HepG2 (cell line): Measurements from ENCODE around the gene C1orf159. TPM values are rescaled to one million over a fixed set of nuclear protein-coding genes. Genes with fewer than 3 reads are reported as not detected.

Experiments used
- ATAC-seq: fragments of 200-7000 bp; cut with Tn5 transposase; 3 replicates; pipeline ENCODE4 v1.9.1; 2020; ENCODE audit warnings: mild to moderate bottlenecking, moderate library complexity
- BruUV-seq: library from RNA; stranded (reverse); fragments of 400-500 nt; replicated peaks from 2 replicates; lab custom pipeline; 2021; lab: Mats Ljungman, UMichigan
- CTCF ChIA-PET: fragments of 300-600 bp; formaldehyde crosslinking; extraction: SDS; loops from one replicate; lab custom pipeline; 2021; ENCODE audit warnings: low total read pairs, inconsistent platforms, low intra/inter-chr PET ratio; lab: Yijun Ruan, JAX
- POLR2A ChIA-PET: fragments of 350-600 bp; sonication (Branson Sonifier 250); formaldehyde crosslinking; loops from one replicate; lab custom pipeline; 2020; ENCODE audit warnings: antibody characterized with exemption, inconsistent platforms; lab: Yijun Ruan, JAX
- DNase-seq: peaks from one replicate; pipeline ENCODE4 v3.0.0-alpha.2; 2015; ENCODE audit warnings: low spot score
- FAIRE-seq: peaks from 3 replicates; lab custom pipeline; 2011; peaks lifted over from hg19 to GRCh38; lab: Jason Lieb, UNC
- H2AFZ ChIP-seq: one replicate; pipeline ENCODE4 v1.6.1; 2011; ENCODE audit warnings: low read length, inconsistent platforms
- H3K27ac ChIP-seq: fragments of 300-600 bp; 3 replicates; pipeline ENCODE4 v1.8.0; 2011; ENCODE audit warnings: mixed run types, mild to moderate bottlenecking, mixed read lengths, low read length, inconsistent platforms; ENCODE audit not compliant: insufficient read depth; ENCODE audit errors: extremely low read length
- H3K27me3 ChIP-seq, 2 experiments: fragments of 200-600 bp in 1 of 2; 2 replicates in 1 of 2; 3 replicates in 1 of 2; pipeline versions ENCODE4 v1.6.0 to v1.8.0; 2011; ENCODE audit warnings: low read length in 2 of 2, mild to moderate bottlenecking in 2 of 2, moderate library complexity in 2 of 2, inconsistent platforms in 1 of 2; ENCODE audit not compliant: insufficient read depth in 2 of 2, control insufficient read depth in 1 of 2
- H3K36me3 ChIP-seq, 2 experiments: fragments of 200-600 bp in 1 of 2; replicated peaks in 1 of 2; 2 replicates in 1 of 2; 3 replicates in 1 of 2; pipeline versions ENCODE4 v1.5.1 to v1.8.0; 2011; ENCODE audit warnings: low read length in 2 of 2, inconsistent platforms in 1 of 2; ENCODE audit not compliant: insufficient read depth in 2 of 2, control insufficient read depth in 1 of 2
- H3K4me1 ChIP-seq: 2 replicates; pipeline ENCODE4 v1.5.1; 2012; ENCODE audit warnings: low read length, inconsistent platforms; ENCODE audit not compliant: insufficient read depth
- H3K4me2 ChIP-seq: 2 replicates; pipeline ENCODE4 v1.6.0; 2011; ENCODE audit warnings: low read depth, low read length, inconsistent platforms
- H3K4me3 ChIP-seq, 3 experiments: fragments of 200-600 bp in 1 of 3; sonication (generic), shearing (Covaris generic) in 1 of 3; replicated peaks in 1 of 3; 2 replicates each; pipeline ENCODE4 v1.5.1; 2011 to 2016; ENCODE audit warnings: low read length in 3 of 3, inconsistent platforms in 2 of 3, low read depth in 2 of 3, mild to moderate bottlenecking in 2 of 3, control low read depth in 1 of 3, mixed read lengths in 1 of 3; ENCODE audit not compliant: insufficient read depth in 1 of 3
- H3K79me2 ChIP-seq: one replicate; pipeline ENCODE4 v1.6.1; 2011; ENCODE audit warnings: low read length, inconsistent platforms; ENCODE audit not compliant: insufficient read depth
- H3K9ac ChIP-seq: 2 replicates; pipeline ENCODE4 v1.6.0; 2011; ENCODE audit warnings: mild to moderate bottlenecking, low read depth, low read length, inconsistent platforms; ENCODE audit not compliant: insufficient read depth
- H3K9me3 ChIP-seq: 2 replicates; pipeline ENCODE4 v1.5.1; 2012; ENCODE audit warnings: mild to moderate bottlenecking, low read length
- H4K20me1 ChIP-seq: 2 replicates; pipeline ENCODE4 v1.6.0; 2011; ENCODE audit warnings: inconsistent platforms, mild to moderate bottlenecking, low read length, moderate library complexity; ENCODE audit not compliant: insufficient read depth
- BCLAF1 ChIP-seq: fragments of 450-650 bp; IDR thresholded peaks from 2 replicates; pipeline ENCODE4 v1.6.1; 2017; ENCODE audit warnings: mild to moderate bottlenecking
- GLMP ChIP-seq: sonication (generic); formaldehyde crosslinking; IDR thresholded peaks from 2 replicates; pipeline ENCODE4 v1.9.0; 2021; ENCODE audit warnings: missing genetic modification reagents, mild to moderate bottlenecking, borderline replicate concordance
- NAIF1 ChIP-seq: sonication (generic); formaldehyde crosslinking; IDR thresholded peaks from 2 replicates; pipeline ENCODE4 v1.5.0; 2020; ENCODE audit warnings: mild to moderate bottlenecking, missing genetic modification reagents, borderline replicate concordance
- SALL2 ChIP-seq: sonication (generic); formaldehyde crosslinking; IDR thresholded peaks from 2 replicates; pipeline ENCODE4 v1.8.1; 2023; ENCODE audit warnings: mild to moderate bottlenecking, missing genetic modification reagents, inconsistent platforms
- SOX5 ChIP-seq: IDR thresholded peaks from 2 replicates; pipeline ENCODE4 v1.6.1; 2016; ENCODE audit warnings: borderline replicate concordance
- SP140L ChIP-seq: sonication (generic); formaldehyde crosslinking; IDR thresholded peaks from 2 replicates; pipeline ENCODE4 v1.4.0; 2020; ENCODE audit warnings: missing genetic modification reagents, borderline replicate concordance
- SP4 ChIP-seq: sonication (generic); formaldehyde crosslinking; IDR thresholded peaks from 2 replicates; pipeline ENCODE4 v1.8.1; 2023; ENCODE audit warnings: mild to moderate bottlenecking, missing genetic modification reagents
- TBX2 ChIP-seq: sonication (generic); formaldehyde crosslinking; IDR thresholded peaks from 2 replicates; pipeline ENCODE4 v1.5.0; 2020; ENCODE audit warnings: missing genetic modification reagents, mild to moderate bottlenecking, borderline replicate concordance
- THAP8 ChIP-seq: sonication (generic); formaldehyde crosslinking; IDR thresholded peaks from 2 replicates; pipeline ENCODE4 v1.5.1; 2020; ENCODE audit warnings: missing genetic modification reagents, mild to moderate bottlenecking, borderline replicate concordance
- ZBTB44 ChIP-seq: sonication (generic); formaldehyde crosslinking; IDR thresholded peaks from 2 replicates; pipeline ENCODE4 v1.4.0; 2020; ENCODE audit warnings: missing genetic modification reagents
- ZMYM2 ChIP-seq: sonication (generic); formaldehyde crosslinking; IDR thresholded peaks from 2 replicates; pipeline ENCODE4 v1.8.0; 2022; ENCODE audit warnings: mild to moderate bottlenecking, missing genetic modification reagents
- ZNF274 ChIP-seq: sonication (generic); formaldehyde crosslinking; IDR thresholded peaks from 2 replicates; pipeline ENCODE4 v1.5.1; 2020; ENCODE audit warnings: mild to moderate bottlenecking, missing genetic modification reagents
- ZNF446 ChIP-seq: sonication (generic); formaldehyde crosslinking; IDR thresholded peaks from 2 replicates; pipeline ENCODE4 v1.5.0; 2020; ENCODE audit warnings: mild to moderate bottlenecking, missing genetic modification reagents
- ZNF567 ChIP-seq: sonication (generic); formaldehyde crosslinking; IDR thresholded peaks from 2 replicates; pipeline ENCODE4 v1.8.1; 2023; ENCODE audit warnings: mild to moderate bottlenecking, missing genetic modification reagents, borderline replicate concordance
- ZNF740 ChIP-seq: sonication (generic); formaldehyde crosslinking; IDR thresholded peaks from 2 replicates; pipeline ENCODE4 v1.4.0; 2020; ENCODE audit warnings: missing genetic modification reagents
- WGBS: methylation state at CpG from one replicate; pipeline ENCODE4 v1.1.6; 2017; ENCODE audit warnings: low lambda C conversion rate; 5-methylcytosine and 5-hydroxymethylcytosine counted together
- in situ Hi-C: cut with HindIII; loops from 2 replicates; pipeline ENCODE4 v1.10.0; 2017; ENCODE audit warnings: low pct_unique_long_range_greater_than_20kb; ENCODE audit not compliant: extremely low pct_ligation_motif_present
- intact Hi-C: fragments of 100-400 bp; cut with micrococcal nuclease; formaldehyde crosslinking; loops from one replicate; pipeline ENCODE4 v1.10.0; 2022; ENCODE audit not compliant: unreplicated experiment
- polyA plus RNA-seq, 8 experiments: library from polyadenylated mRNA; depleted of rRNA in 3 of 8; stranded (reverse) in 7 of 8; unstranded in 1 of 8; fragments of >200 nt; fragmentation: Illumina TruSeq in 4 of 8; extraction: Trizol in 4 of 8; gene quantifications; 2 replicates each; pipeline versions ENCODE4 v1.2.1 to v1.2.3, GENCODE V29; 2011 to 2016; ENCODE audit warnings: low read depth in 4 of 8, missing spikeins in 1 of 8, mixed read lengths in 1 of 8; ENCODE audit not compliant: insufficient read depth in 1 of 8
- total RNA-seq, 5 experiments: library from RNA; depleted of rRNA; stranded (reverse); fragments of >200 nt; fragmentation: Illumina TruSeq; extraction: Trizol; gene quantifications; 2 replicates each; pipeline ENCODE4 v1.2.3, GENCODE V29; 2016; ENCODE audit warnings: low read depth in 1 of 5

The C1orf159 gene
- total and polyA plus RNA-seq, 2 of the 13 experiments (the other 11 are each of a cell fraction or from before 2014, with no cell fraction given) = 3.8 to 6.7 TPM

GRCh38 chr1:1082239-1082775 lies 33.6 kb downstream of the C1orf159 start:
- 95% methylated on average over 12 of the region's 27 CpGs for WGBS
- Histone ChIP-seq H3K4me1 (peaks cover 14% of the 10 kb centered on the region), H3K9me3 (no peaks in the 10 kb centered on the region), H3K4me2 (no peak overlapping the region), H3K4me3 (no peak overlapping the region), H3K9ac (no peak overlapping the region), H2AFZ (no peak overlapping the region), H3K27ac (no peak overlapping the region), H3K36me3 (no peaks in the 10 kb centered on the region), H3K79me2 (no peaks in the 10 kb centered on the region), H3K27me3 (no peaks in the 10 kb centered on the region), H4K20me1 (no peaks in the 10 kb centered on the region)
- FAIRE-seq (no peak), ATAC-seq (no peak), DNase-seq (no peak)
- CTCF ChIA-PET = no interaction called here
- POLR2A ChIA-PET = interaction anchor here (1.0 kb wide), 1 partner anchor 192 kb away, joined by 3 read pairs; no protein-coding TSS in a partner anchor
- intact Hi-C loops (no loop called here), in situ Hi-C loops (no loop called here)
- no TSS peak for BruUV-seq
- TF ChIP-seq ZMYM2 (CRISPR knock-in tag) = no peak
- TF ChIP-seq NAIF1 (CRISPR knock-in tag) = no peak
- TF ChIP-seq ZNF274 (CRISPR knock-in tag) = no peak
- no peak for TF ChIP-seq THAP8 (CRISPR knock-in tag)
- TF ChIP-seq ZNF567 (CRISPR knock-in tag) = no peak
- no peak for TF ChIP-seq ZNF446 (CRISPR knock-in tag)
- no peak for TF ChIP-seq ZBTB44 (CRISPR knock-in tag)
- TF ChIP-seq TBX2 (CRISPR knock-in tag) = no peak
- no peak for TF ChIP-seq SOX5 (CRISPR knock-in tag)
- TF ChIP-seq ZNF740 (CRISPR knock-in tag) = no peak
- no peak for TF ChIP-seq SP4 (CRISPR knock-in tag)
- TF ChIP-seq SALL2 (CRISPR knock-in tag) = no peak
- no peak for TF ChIP-seq SP140L (CRISPR knock-in tag)
- no peak for TF ChIP-seq GLMP
- no peak for TF ChIP-seq BCLAF1
